Rectal smooth muscle tissue (tissue), 1 donor: Measurements from ENCODE around the gene CLCF1.
A peak's percentile ranks its signal among the peaks of the same experiment; 100 is the strongest.
"Not testable (repeated sequence)": the region's sequence is repeated elsewhere in the genome, so short reads cannot be mapped to it uniquely, and the experiment has no call there.

Experiments used
- H3K27ac ChIP-seq: one replicate; pipeline ENCODE4 v1.7.0; 2013; ENCODE audit warnings: low read depth, low read length, inconsistent platforms
- H3K27me3 ChIP-seq: one replicate; pipeline ENCODE4 v1.7.0; 2013; ENCODE audit warnings: low read length; ENCODE audit not compliant: control insufficient read depth, insufficient read depth
- H3K36me3 ChIP-seq: one replicate; pipeline ENCODE4 v1.7.0; 2013; ENCODE audit warnings: low read length; ENCODE audit not compliant: control insufficient read depth, insufficient read depth
- H3K4me1 ChIP-seq: one replicate; pipeline ENCODE4 v1.7.0; 2013; ENCODE audit warnings: low read length; ENCODE audit not compliant: control insufficient read depth, insufficient read depth
- H3K4me3 ChIP-seq: one replicate; pipeline ENCODE4 v1.7.0; 2013; ENCODE audit warnings: low read length
- H3K9ac ChIP-seq: one replicate; pipeline ENCODE4 v1.7.0; 2013; ENCODE audit warnings: low read length

CLCF1 gene

GRCh38 chr11:67337257-67337656 lies 36.1 kb downstream of the CLCF1 start:
- Histone ChIP-seq H3K4me1 (no peaks in the 10 kb centered on the region), H3K9ac (no peak overlapping the region), H3K4me3 (no peak overlapping the region), H3K27me3 (no peaks in the 10 kb centered on the region), H3K27ac (no peak overlapping the region), H3K36me3 (no peaks in the 10 kb centered on the region)

- H3K9ac ChIP-seq: no peak overlapping the region
- no peaks in the 10 kb centered on the region for H3K4me1 ChIP-seq
- no peaks in the 10 kb centered on the region for H3K27me3 ChIP-seq
- no peak overlapping the region for H3K4me3 ChIP-seq
- no peaks in the 10 kb centered on the region for H3K36me3 ChIP-seq
- no peak overlapping the region for H3K27ac ChIP-seq
These were observed 41.2 kb downstream of the CLCF1 start for GRCh38 chr11:67332081-67332691.

- no peaks in the 10 kb centered on the region for H3K36me3 ChIP-seq
These were observed 49.9 kb downstream of the CLCF1 start for GRCh38 chr11:67323526-67323925.

GRCh38 chr11:67322049-67322448 lies 51.3 kb downstream of the CLCF1 start:
- Histone ChIP-seq H3K9ac (no peak overlapping the region), H3K4me1 (no peaks in the 10 kb centered on the region), H3K36me3 (no peaks in the 10 kb centered on the region), H3K27me3 (no peaks in the 10 kb centered on the region), H3K4me3 (no peak overlapping the region), H3K27ac (no peak overlapping the region)

More at GRCh38 chr11:67323526-67323925, 49.9 kb downstream of the CLCF1 start:
- Histone ChIP-seq H3K4me1 (no peaks in the 10 kb centered on the region), H3K9ac (no peak overlapping the region), H3K27me3 (no peaks in the 10 kb centered on the region), H3K27ac (no peak overlapping the region), H3K4me3 (no peak overlapping the region)

GRCh38 chr11:67321313-67321871 lies 52.0 kb downstream of the CLCF1 start:
- H3K4me1 ChIP-seq: no peaks in the 10 kb centered on the region
- H3K27ac ChIP-seq: no peak overlapping the region
- H3K36me3 ChIP-seq: no peaks in the 10 kb centered on the region
- no peak overlapping the region for H3K4me3 ChIP-seq
- H3K9ac ChIP-seq: no peak overlapping the region
- H3K27me3 ChIP-seq: no peaks in the 10 kb centered on the region

- Histone ChIP-seq H3K27me3 (no peaks in the 10 kb centered on the region), H3K4me1 (no peaks in the 10 kb centered on the region), H3K36me3 (no peaks in the 10 kb centered on the region), H3K4me3 (no peak overlapping the region), H3K27ac (no peak overlapping the region), H3K9ac (no peak overlapping the region)
These were observed 52.7 kb downstream of the CLCF1 start for GRCh38 chr11:67320691-67321090.

- Histone ChIP-seq H3K4me1 (no peaks in the 10 kb centered on the region), H3K36me3 (no peaks in the 10 kb centered on the region), H3K27me3 (no peaks in the 10 kb centered on the region), H3K9ac (no peak overlapping the region), H3K27ac (no peak overlapping the region), H3K4me3 (no peak overlapping the region)
These were observed 53.4 kb downstream of the CLCF1 start for GRCh38 chr11:67320011-67320410.

GRCh38 chr11:67318876-67319275 lies 54.5 kb downstream of the CLCF1 start:
- not testable (repeated sequence) for H3K27ac ChIP-seq, H3K36me3 ChIP-seq, H3K9ac ChIP-seq, H3K27me3 ChIP-seq, H3K4me1 ChIP-seq
- H3K4me3 ChIP-seq: peak overlapping the region; percentile 85

- H3K9ac ChIP-seq: peak overlapping the region; percentile 7
These were observed 55.4 kb downstream of the CLCF1 start for GRCh38 chr11:67317888-67318555.

GRCh38 chr11:67317205-67317887 lies 56.1 kb downstream of the CLCF1 start:
- H3K4me1 ChIP-seq: no peaks in the 10 kb centered on the region
- peak overlapping the region; percentile 82 for H3K27ac ChIP-seq
- H3K27me3 ChIP-seq: no peaks in the 10 kb centered on the region
- H3K36me3 ChIP-seq: no peaks in the 10 kb centered on the region
- H3K4me3 ChIP-seq: peak overlapping the region; percentile 85
- H3K9ac ChIP-seq: peak overlapping the region; percentile 86

More at GRCh38 chr11:67317888-67318555, 55.4 kb downstream of the CLCF1 start:
- H3K4me3 ChIP-seq: peak overlapping the region; percentile 85
- peak overlapping the region; percentile 82 for H3K27ac ChIP-seq
- no peaks in the 10 kb centered on the region for H3K27me3 ChIP-seq
- H3K36me3 ChIP-seq: no peaks in the 10 kb centered on the region
- no peaks in the 10 kb centered on the region for H3K4me1 ChIP-seq

- no peaks in the 10 kb centered on the region for H3K27me3 ChIP-seq
- peak overlapping the region; percentile 86 for H3K9ac ChIP-seq
- H3K27ac ChIP-seq: peak overlapping the region; percentile 82
- peak overlapping the region; percentile 85 for H3K4me3 ChIP-seq
- no peaks in the 10 kb centered on the region for H3K36me3 ChIP-seq
- H3K4me1 ChIP-seq: no peaks in the 10 kb centered on the region
These were observed 56.6 kb downstream of the CLCF1 start for GRCh38 chr11:67316882-67317204.

- H3K9ac ChIP-seq: no peak overlapping the region
- H3K36me3 ChIP-seq: no peaks in the 10 kb centered on the region
- no peaks in the 10 kb centered on the region for H3K27me3 ChIP-seq
- no peak overlapping the region for H3K27ac ChIP-seq
- no peak overlapping the region for H3K4me3 ChIP-seq
- no peaks in the 10 kb centered on the region for H3K4me1 ChIP-seq
These were observed 58.0 kb downstream of the CLCF1 start for GRCh38 chr11:67315325-67315909.
